ENCODE measurements around the gene TES. TPM values are rescaled to one million over a fixed set of nuclear protein-coding genes. Genes with fewer than 3 reads are reported as not detected.

Gene TES
- total RNA-seq, 1 experiment from 2014 or later, result 28.2 TPM

- no peak overlapping the region for H2BK5ac ChIP-seq (ENCODE audit: insufficient read length, low read length)
- no peak for TF ChIP-seq CTCF (conservative IDR thresholded peaks at IDR 0.05)
- no peak overlapping the region for H3K14ac ChIP-seq (ENCODE audit: insufficient read depth, low read length)
- peaks cover 0 to 2% of the 10 kb centered on the region in 2 experiments; a peak in 1 of 4 replicates for H3K4me1 Mint-ChIP-seq
- no peak overlapping the region for H2BK20ac ChIP-seq (ENCODE audit: low read depth, low read length, poor library complexity, severe bottlenecking)
- no peak overlapping the region for H4K5ac ChIP-seq (ENCODE audit: insufficient read length, low read depth, low read length)
- H2AK5ac ChIP-seq (ENCODE audit: insufficient read length, low read length), result no peak overlapping the region
- no peak overlapping the region for H2BK120ac ChIP-seq (ENCODE audit: low read depth, low read length, poor library complexity, severe bottlenecking)
- no peak overlapping the region for H3T11ph ChIP-seq (ENCODE audit: low read length)
- H3K56ac ChIP-seq (ENCODE audit: insufficient read length, low read depth, low read length), result no peak overlapping the region
- H3K9ac ChIP-seq (ENCODE audit: extremely low read depth, insufficient read length, low read length), result no peak overlapping the region
- H4K20me1 ChIP-seq (ENCODE audit: control insufficient read depth, insufficient read depth, insufficient read length), result no peaks in the 10 kb centered on the region
- H3K27me3 Mint-ChIP-seq (ENCODE audit: low read depth), result no peaks in the 10 kb centered on the region
- no peak for DNase-seq
- H3K36me3 Mint-ChIP-seq (ENCODE audit: insufficient read depth in 1 of 3, low read depth in 3 of 3), result peaks cover 0 to 5% (median 0%) of the 10 kb centered on the region in 3 experiments; a peak in 3 of 7 replicates
- no peaks in the 10 kb centered on the region for H3K23me2 ChIP-seq (ENCODE audit: insufficient read length, low read depth, low read length, poor library complexity, severe bottlenecking)
- H4K8ac ChIP-seq (replicated peaks; ENCODE audit: insufficient read length, low read depth, low read length), result no peak overlapping the region
- H3K27ac Mint-ChIP-seq, result no peak overlapping the region
- no CpG with 5 or more reads among the region's 30 CpGs for WGBS (ENCODE audit: extremely low coverage, insufficient read length, low lambda C conversion rate)
- no peak overlapping the region for H3K4ac ChIP-seq (ENCODE audit: low read depth, low read length)
- H3K9me3 ChIP-seq (ENCODE audit: control insufficient read depth, low read depth, low read length), result no peaks in the 10 kb centered on the region
- no peak overlapping the region for H3K18ac ChIP-seq (ENCODE audit: insufficient read length, low read depth, low read length)
- H3K27me3 ChIP-seq (ENCODE audit: insufficient read depth, low read length), result no peaks in the 10 kb centered on the region
- no peaks in the 10 kb centered on the region for H3K79me2 ChIP-seq (ENCODE audit: insufficient read depth, low read length)
- H2BK12ac ChIP-seq (ENCODE audit: insufficient read length, low read depth, low read length), result no peak overlapping the region
- H3K4me3 Mint-ChIP-seq, result no peak overlapping the region
- no peak overlapping the region for H3K4me2 ChIP-seq (ENCODE audit: insufficient read depth, insufficient read length, low read length)
- no peak overlapping the region for H3K23ac ChIP-seq (ENCODE audit: insufficient read length, low read depth, low read length)
- H3K79me1 ChIP-seq (ENCODE audit: insufficient read depth, low read depth, low read length, poor library complexity, severe bottlenecking), result no peaks in the 10 kb centered on the region
- no peak overlapping the region for H2BK15ac ChIP-seq (ENCODE audit: low read depth, low read length)
- no peak overlapping the region for H4K91ac ChIP-seq (ENCODE audit: insufficient read length, low read depth, low read length)
- H3K4me1 ChIP-seq (ENCODE audit: insufficient read depth, low read length), result peaks cover 3% of the 10 kb centered on the region; the same call in 1 of the 2 replicates
- peaks cover 5% of the 10 kb centered on the region in 2 experiments; a peak in 3 of 5 replicates for H3K9me3 Mint-ChIP-seq
- no peak overlapping the region for H2AFZ ChIP-seq (ENCODE audit: low read length)
- H3K27ac ChIP-seq (ENCODE audit: insufficient read length, low read depth, low read length), result no peak overlapping the region
These were observed 28.3 kb upstream of the TES start for GRCh38 chr7:116182023-116182422.
